Measurements from ENCODE around the gene PPP6R2.

Gene PPP6R2

GRCh38 chr22:50323900-50324299 lies 19.2 kb upstream of the PPP6R2 start:
- CTCF ChIA-PET, result interaction anchor here (0.6 to 1.5 kb wide), 6 partner anchors 9 to 83 kb away, joined by 3 to 6 read pairs (median 3); partner anchors contain the start of gene HDAC10
- TF ChIP-seq ZNF175 (tag by site-specific recombination; IDR thresholded peaks at IDR 0.05) (no peak), YY1 (tag by site-specific recombination; IDR thresholded peaks at IDR 0.05) (no peak), ZNF19 (tag by site-specific recombination; IDR thresholded peaks at IDR 0.05; ENCODE audit: low read depth) (no peak), ZNF624 (tag by site-specific recombination; IDR thresholded peaks at IDR 0.05) (no peak), CTCF (tag by site-specific recombination; IDR thresholded peaks at IDR 0.05) (no peak), ZNF777 (tag by site-specific recombination; IDR thresholded peaks at IDR 0.05; ENCODE audit: borderline replicate concordance) (no peak), ZSCAN30 (tag by site-specific recombination; IDR thresholded peaks at IDR 0.05) (no peak), ZBTB26 (tag by site-specific recombination; optimal IDR thresholded peaks at IDR 0.05) (no peak), ZNF792 (tag by site-specific recombination; IDR thresholded peaks at IDR 0.05) (no peak), INSM2 (tag by site-specific recombination; IDR thresholded peaks at IDR 0.05) (no peak), ZEB2 (tag by site-specific recombination; IDR thresholded peaks at IDR 0.05) (no peak)
- TF ChIP-seq, protein P1, sequence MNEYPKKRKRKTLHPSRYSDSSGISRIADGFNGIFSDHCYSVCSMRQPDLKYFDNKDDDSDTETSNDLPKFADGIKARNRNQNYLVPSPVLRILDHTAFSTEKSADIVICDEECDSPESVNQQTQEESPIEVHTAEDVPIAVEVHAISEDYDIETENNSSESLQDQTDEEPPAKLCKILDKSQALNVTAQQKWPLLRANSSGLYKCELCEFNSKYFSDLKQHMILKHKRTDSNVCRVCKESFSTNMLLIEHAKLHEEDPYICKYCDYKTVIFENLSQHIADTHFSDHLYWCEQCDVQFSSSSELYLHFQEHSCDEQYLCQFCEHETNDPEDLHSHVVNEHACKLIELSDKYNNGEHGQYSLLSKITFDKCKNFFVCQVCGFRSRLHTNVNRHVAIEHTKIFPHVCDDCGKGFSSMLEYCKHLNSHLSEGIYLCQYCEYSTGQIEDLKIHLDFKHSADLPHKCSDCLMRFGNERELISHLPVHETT (tag by site-specific recombination; IDR thresholded peaks at IDR 0.05), result no peak
- TF ChIP-seq, protein P2, sequence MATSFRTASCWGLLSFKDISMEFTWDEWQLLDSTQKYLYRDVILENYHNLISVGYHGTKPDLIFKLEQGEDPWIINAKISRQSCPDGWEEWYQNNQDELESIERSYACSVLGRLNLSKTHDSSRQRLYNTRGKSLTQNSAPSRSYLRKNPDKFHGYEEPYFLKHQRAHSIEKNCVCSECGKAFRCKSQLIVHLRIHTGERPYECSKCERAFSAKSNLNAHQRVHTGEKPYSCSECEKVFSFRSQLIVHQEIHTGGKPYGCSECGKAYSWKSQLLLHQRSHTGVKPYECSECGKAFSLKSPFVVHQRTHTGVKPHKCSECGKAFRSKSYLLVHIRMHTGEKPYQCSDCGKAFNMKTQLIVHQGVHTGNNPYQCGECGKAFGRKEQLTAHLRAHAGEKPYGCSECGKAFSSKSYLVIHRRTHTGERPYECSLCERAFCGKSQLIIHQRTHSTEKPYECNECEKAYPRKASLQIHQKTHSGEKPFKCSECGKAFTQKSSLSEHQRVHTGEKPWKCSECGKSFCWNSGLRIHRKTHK (tag by site-specific recombination; IDR thresholded peaks at IDR 0.05), result no peak
- H3K4me1 ChIP-seq (ENCODE audit: control insufficient read depth, insufficient read depth, low read length), result no peaks in the 10 kb centered on the region
- no peak overlapping the region for H3K4me3 ChIP-seq (ENCODE audit: low read depth, low read length)
- no peaks in the 10 kb centered on the region for H3K36me3 ChIP-seq (ENCODE audit: control insufficient read depth in 2 of 2, insufficient read depth in 1 of 2, low read length in 2 of 2)
- H3K9me3 ChIP-seq (ENCODE audit: control insufficient read depth, insufficient read depth, low read depth, low read length), result no peaks in the 10 kb centered on the region
- POLR2A ChIA-PET, result interaction anchor here (0.9 to 1.7 kb wide), 3 partner anchors 16 to 30 kb away, joined by 4 to 8 read pairs (median 5); partner anchors contain the start of gene PLXNB2
- no peak overlapping the region for H3K27ac ChIP-seq (ENCODE audit: extremely low read depth, low read depth, low read length)

DNA sequence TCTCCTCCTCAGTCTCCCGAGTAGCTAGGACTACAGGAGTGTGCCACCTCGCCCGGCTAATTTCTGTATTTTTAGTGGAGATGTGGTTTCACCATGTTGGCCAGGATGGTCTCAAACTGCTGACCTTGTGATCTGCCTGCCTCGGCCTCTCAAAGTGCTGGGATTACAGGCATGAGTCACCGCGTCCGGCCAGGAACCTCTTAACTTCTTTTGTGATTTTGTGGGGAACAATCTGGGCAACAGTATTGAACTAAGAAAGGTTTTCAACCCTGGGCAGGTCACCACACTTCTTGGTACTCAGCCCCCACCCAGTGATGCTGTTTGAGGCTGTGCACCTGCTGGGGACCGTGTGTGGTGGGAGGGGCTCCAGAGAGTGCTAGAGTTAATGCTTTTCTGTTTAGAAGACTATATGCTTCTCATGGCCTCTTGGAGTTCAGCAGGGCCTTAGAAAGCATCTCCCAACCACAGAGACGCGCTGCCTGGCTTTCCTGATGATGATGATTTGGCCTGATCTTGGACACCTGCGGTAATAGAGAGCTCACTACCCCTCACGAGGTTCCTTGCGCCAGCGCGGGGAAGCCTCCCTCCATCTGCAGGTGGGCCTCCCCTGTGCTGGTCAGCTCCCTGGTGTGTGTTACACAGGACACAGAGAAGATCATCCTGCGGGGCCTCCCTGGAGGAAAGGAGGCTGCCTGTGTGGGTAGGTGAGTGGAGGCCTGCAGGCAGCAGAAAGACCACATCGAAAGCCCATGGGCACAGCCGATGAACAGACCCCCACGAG lies 17.5 kb upstream of the PPP6R2 start:
- ChIA-PET CTCF (interaction anchor here (0.6 to 2.0 kb wide), 13 partner anchors 9 to 74 kb away, joined by 3 to 12 read pairs (median 4); partner anchors contain the start of gene HDAC10), POLR2A (interaction anchor here (0.7 to 2.2 kb wide), 3 partner anchors 19 to 137 kb away, joined by 7 to 9 read pairs (median 7); partner anchors contain the start of gene HDAC10)
- TF ChIP-seq ZNF558 (tag by site-specific recombination; IDR thresholded peaks at IDR 0.05) (no peak), GLIS1 (tag by site-specific recombination; IDR thresholded peaks at IDR 0.05) (0 out of 2 replicates have a peak, but pooled peaks have one; percentile 9), ZIC2 (tag by site-specific recombination; IDR thresholded peaks at IDR 0.05) (peak; percentile 36), GLIS2 (tag by site-specific recombination; IDR thresholded peaks at IDR 0.05) (peak; percentile 42; the same call in 1 of the 2 replicates), REST (tag by site-specific recombination; IDR thresholded peaks at IDR 0.05) (peak; percentile 78), ZNF391 (tag by site-specific recombination; IDR thresholded peaks at IDR 0.05; ENCODE audit: borderline replicate concordance, low read depth) (no peak)
- Histone ChIP-seq H3K27ac (ENCODE audit: extremely low read depth, low read depth, low read length) (no peak overlapping the region), H3K4me1 (ENCODE audit: control insufficient read depth, insufficient read depth, low read length) (no peaks in the 10 kb centered on the region), H3K4me3 (ENCODE audit: low read depth, low read length) (no peak overlapping the region), H3K36me3 (ENCODE audit: control insufficient read depth in 2 of 2, insufficient read depth in 1 of 2, low read length in 2 of 2) (no peaks in the 10 kb centered on the region), H3K9me3 (ENCODE audit: control insufficient read depth, insufficient read depth, low read depth, low read length) (no peaks in the 10 kb centered on the region)
